LNCAP (cell line): ENCODE data around the gene EPHA2.

ENCODE experiments used
- TF ChIP-seq, protein P1 (sequence below): fragments of 450-650 bp; IDR thresholded peaks from 2 replicates; pipeline ENCODE4 v1.5.1; 2017; ENCODE audit warnings: mild to moderate bottlenecking

Gene EPHA2

DNA sequence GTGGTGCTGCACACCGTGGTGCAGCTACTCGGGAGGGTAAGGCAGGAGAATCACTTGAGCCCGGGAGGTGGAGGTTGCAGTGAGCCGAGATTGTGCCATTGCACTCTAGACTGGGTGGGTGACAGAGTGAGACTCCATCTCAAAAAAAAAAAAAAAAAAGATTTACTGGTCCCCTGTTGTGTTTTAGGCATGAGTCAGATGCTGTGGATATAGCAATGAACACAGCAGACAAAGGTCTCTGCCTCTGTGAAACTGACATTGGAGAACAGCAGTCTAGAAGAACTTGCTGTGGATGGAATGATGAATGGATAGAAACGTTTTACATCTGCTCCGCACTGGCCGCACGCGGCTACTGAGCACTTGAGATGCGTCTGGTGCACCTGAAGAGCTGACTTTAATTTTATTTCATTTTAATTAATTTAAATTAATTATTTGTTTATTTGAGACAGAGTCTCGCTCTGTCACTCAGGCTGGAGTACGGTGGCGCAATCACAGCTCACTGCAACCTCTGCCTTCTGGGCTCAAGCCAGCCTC is 24.5 kb upstream of the EPHA2 start:
- TF ChIP-seq, protein P1, sequence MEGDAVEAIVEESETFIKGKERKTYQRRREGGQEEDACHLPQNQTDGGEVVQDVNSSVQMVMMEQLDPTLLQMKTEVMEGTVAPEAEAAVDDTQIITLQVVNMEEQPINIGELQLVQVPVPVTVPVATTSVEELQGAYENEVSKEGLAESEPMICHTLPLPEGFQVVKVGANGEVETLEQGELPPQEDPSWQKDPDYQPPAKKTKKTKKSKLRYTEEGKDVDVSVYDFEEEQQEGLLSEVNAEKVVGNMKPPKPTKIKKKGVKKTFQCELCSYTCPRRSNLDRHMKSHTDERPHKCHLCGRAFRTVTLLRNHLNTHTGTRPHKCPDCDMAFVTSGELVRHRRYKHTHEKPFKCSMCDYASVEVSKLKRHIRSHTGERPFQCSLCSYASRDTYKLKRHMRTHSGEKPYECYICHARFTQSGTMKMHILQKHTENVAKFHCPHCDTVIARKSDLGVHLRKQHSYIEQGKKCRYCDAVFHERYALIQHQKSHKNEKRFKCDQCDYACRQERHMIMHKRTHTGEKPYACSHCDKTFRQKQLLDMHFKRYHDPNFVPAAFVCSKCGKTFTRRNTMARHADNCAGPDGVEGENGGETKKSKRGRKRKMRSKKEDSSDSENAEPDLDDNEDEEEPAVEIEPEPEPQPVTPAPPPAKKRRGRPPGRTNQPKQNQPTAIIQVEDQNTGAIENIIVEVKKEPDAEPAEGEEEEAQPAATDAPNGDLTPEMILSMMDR, result no peak

DNA sequence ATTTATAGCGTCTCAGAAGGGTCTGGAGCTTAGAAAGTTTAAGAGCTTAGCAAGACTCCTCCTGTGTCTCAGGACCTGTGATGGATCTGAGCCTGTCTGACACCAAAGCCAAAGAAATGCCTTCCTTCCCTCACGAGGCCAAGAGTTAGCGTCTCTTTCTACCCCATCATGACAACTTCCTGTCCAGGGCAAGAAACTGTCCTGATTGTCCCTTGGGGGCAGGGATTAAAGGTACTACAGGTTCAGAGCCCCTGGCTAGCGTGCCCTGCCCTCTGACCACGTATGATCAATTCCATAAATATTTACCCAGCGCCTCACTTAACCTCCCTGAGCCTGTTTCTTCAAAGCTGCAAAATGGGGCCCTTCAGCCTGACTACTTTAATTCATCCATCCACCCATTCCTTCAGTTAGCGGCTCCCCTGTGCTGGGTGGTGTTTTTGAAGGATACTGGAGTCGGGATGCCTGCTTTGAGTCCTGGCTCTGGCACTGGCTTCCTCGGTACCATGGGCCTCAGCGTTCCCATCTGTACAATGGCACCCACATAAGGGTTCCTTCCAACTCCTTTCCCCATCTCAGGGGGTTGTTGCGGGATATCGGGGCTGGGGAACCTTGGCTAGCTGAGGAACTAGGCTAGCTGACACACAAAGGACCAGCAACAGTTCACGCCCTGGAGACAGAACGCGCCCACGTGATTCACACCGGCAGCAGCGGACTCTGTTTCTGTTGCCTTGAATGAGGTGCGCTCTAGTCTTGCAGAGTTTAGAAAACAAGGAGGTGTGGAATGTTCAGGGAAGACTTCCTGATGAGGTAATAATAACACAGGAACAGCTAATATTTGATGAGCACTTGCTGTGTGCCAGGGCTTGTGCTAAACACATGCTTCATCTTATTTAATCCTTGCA is 23.0 kb upstream of the EPHA2 start:
- TF ChIP-seq, protein P1, result no peak

- TF ChIP-seq, protein P1, result no peak
Measured at GRCh38 chr1:16177306-16177705, 21.4 kb upstream of the EPHA2 start.

GRCh38 chr1:16176653-16177052 is 20.8 kb upstream of the EPHA2 start:
- TF ChIP-seq, protein P1, result no peak

DNA sequence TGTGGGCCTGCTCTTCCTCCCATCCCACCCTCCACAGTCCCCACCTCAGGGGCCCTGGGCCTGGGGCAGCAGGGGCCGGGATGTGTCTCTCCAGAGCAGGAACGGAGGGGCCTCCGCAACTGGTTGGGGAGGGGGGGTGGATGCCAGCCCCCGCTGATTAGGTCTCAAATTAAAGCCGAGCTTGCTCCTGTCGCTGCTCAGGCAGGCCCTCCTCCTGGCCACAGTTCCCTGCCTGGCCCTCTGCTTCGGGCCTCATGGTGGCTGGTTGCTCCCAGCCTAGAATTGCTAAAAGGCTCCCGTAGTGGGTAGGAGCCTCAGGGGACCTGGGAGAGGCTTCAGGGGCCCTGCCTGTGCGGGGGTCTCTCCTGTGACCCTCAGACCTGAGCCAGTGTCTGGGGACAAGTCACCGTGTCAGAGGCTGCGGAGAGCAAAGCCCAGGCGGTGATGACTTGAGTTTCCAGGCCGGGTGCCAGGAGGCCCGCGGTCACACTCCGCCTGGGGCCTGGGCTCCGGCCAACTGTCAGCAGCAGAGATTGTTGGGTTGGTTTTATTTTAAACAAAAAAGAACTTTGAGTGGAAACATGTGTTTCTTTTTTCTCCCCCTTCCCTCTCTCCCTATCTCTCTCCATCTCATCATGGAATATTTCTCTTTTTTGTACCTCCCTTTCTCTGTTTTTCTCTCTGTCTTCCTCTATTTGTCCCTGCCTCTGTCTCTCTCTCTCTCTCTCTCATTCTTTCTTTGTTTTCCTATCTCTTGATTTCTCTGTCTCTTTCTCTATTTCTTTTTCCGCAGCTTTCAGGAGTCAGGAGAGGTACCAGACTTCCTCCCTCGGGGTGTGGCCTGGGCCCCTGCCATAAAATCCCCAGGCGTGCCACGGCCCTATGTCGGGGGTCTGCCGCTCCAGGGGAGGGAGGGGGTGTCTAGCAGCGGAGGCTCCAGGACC is 20.0 kb upstream of the EPHA2 start:
- TF ChIP-seq, protein P1, result no peak

DNA sequence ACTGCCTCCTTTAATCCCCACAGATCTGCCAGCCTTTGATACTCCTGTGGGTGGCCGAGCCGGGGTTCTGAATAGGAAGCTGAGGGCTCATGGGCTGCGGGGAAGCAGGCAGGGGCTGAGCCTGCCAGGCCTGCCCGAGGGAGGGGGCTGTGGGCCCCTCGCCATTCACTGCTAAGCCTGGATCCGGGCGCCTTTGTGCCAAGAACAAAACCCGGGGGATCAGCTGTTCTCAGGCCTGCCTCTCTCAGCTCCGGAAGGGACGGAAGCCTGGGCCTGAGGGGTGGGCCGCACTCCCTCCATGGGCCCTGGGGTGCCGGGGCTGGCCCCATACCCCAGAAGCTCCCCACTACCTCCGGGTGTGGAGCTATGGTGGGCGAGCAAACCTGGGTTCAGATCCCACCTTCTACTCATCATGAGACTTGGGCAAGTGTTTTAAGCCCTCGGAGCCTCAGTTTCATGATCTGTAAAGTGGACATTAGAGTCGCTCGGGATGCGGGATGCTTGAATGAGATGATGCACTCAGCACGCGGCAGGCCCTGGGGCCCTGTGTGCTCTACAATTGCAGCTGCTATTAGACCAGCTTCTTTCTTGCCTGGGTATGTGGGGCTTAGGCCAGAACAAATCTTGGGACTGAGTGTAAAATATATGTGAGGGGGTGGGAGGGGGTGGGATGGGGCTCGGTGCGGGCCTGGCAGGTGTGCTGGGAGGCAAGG is 19.2 kb upstream of the EPHA2 start:
- TF ChIP-seq, protein P1, result no peak
